PC-9 (cell line): ENCODE results near the gene MYBPHL. TPM values are rescaled to one million over a fixed set of nuclear protein-coding genes. Genes with fewer than 3 reads are reported as not detected.

ENCODE experiments used
- BruUV-seq: library from RNA; stranded (reverse); fragments of 400-500 nt; replicated peaks from 2 replicates; lab custom pipeline; 2021; lab: Mats Ljungman, UMichigan
- CTCF ChIA-PET: fragments of 300-600 bp; sonication (Branson Sonifier 250); formaldehyde crosslinking; loops from one replicate; lab custom pipeline; 2022; ENCODE audit warnings: antibody characterized with exemption; lab: Charles Lee
- POLR2A ChIA-PET: fragments of 300-600 bp; sonication (Branson Sonifier 250); formaldehyde crosslinking; loops from one replicate; lab custom pipeline; 2022; ENCODE audit warnings: antibody characterized with exemption; ENCODE audit not compliant: unreplicated experiment; lab: Charles Lee
- DNase-seq, 2 experiments: peaks; one replicate each; pipeline versions ENCODE4 v3.0.0 to v3.0.0-alpha.2; 2015 to 2022; ENCODE audit warnings: mixed read lengths in 1 of 2
- H2AFZ ChIP-seq: fragments of 200-600 bp; sonication (generic); 2 replicates; pipeline ENCODE4 v1.8.1; 2017; ENCODE audit warnings: antibody characterized with exemption
- H3F3A ChIP-seq: fragments of 200-600 bp; sonication (generic); 2 replicates; pipeline ENCODE4 v1.8.1; 2017; ENCODE audit warnings: antibody characterized with exemption, mild to moderate bottlenecking, low read depth; ENCODE audit not compliant: insufficient read depth
- H3K27ac ChIP-seq: fragments of 200-600 bp; sonication (generic); 2 replicates; pipeline ENCODE4 v1.6.1; 2016; ENCODE audit warnings: mixed run types
- H3K27me3 ChIP-seq: fragments of 200-600 bp; sonication (generic); 2 replicates; pipeline ENCODE4 v1.6.1; 2016; ENCODE audit warnings: low read depth, mixed run types; ENCODE audit not compliant: insufficient read depth
- H3K36me3 ChIP-seq: fragments of 200-600 bp; sonication (generic); 2 replicates; pipeline ENCODE4 v1.6.1; 2016; ENCODE audit warnings: low read depth, mixed run types
- H3K4me1 ChIP-seq: fragments of 200-600 bp; sonication (generic); replicated peaks from 2 replicates; pipeline ENCODE4 v1.6.1; 2016; ENCODE audit warnings: mixed run types; ENCODE audit not compliant: insufficient read depth
- H3K4me2 ChIP-seq: fragments of 200-600 bp; sonication (generic); 2 replicates; pipeline ENCODE4 v1.6.1; 2017; ENCODE audit warnings: mixed run types
- H3K4me3 ChIP-seq: fragments of 200-600 bp; sonication (generic); 2 replicates; pipeline ENCODE4 v1.6.1; 2016; ENCODE audit warnings: mixed run types
- H3K79me2 ChIP-seq: fragments of 200-600 bp; sonication (generic); 2 replicates; pipeline ENCODE4 v1.6.1; 2017; ENCODE audit warnings: low read depth, mixed run types
- H3K9me2 ChIP-seq: fragments of 200-600 bp; sonication (generic); 2 replicates; pipeline ENCODE4 v1.8.1; 2017; ENCODE audit warnings: mild to moderate bottlenecking; ENCODE audit not compliant: insufficient read depth
- H3K9me3 ChIP-seq: fragments of 200-600 bp; sonication (generic); 2 replicates; pipeline ENCODE4 v1.8.1; 2016; ENCODE audit warnings: low read depth; ENCODE audit not compliant: insufficient read depth
- H4K20me1 ChIP-seq: fragments of 200-600 bp; sonication (generic); 2 replicates; pipeline ENCODE4 v1.8.1; 2017; ENCODE audit not compliant: insufficient read depth
- EZH2 ChIP-seq: fragments of 200-600 bp; sonication (generic); IDR thresholded peaks from 2 replicates; pipeline ENCODE4 v1.8.0; 2017; ENCODE audit warnings: antibody characterized with exemption, low read depth
- intact Hi-C: fragments of 100-400 bp; cut with micrococcal nuclease; formaldehyde crosslinking; loops from one replicate; pipeline ENCODE4 v1.10.0; 2022; ENCODE audit not compliant: unreplicated experiment
- total RNA-seq: library from RNA; stranded (reverse); gene quantifications from 2 replicates; pipeline ENCODE4 v1.2.3, GENCODE V29; 2021
- TF ChIP-seq, protein P1 (sequence below): fragments of 200-600 bp; sonication (generic); conservative IDR thresholded peaks from 2 replicates; pipeline ENCODE4 v1.6.1; 2017; ENCODE audit warnings: mixed run types, antibody characterized with exemption, mild to moderate bottlenecking, moderate library complexity

MYBPHL gene
- total RNA-seq, 1 experiment from 2014 or later = not detected

GRCh38 chr1:109263597-109264378 is 43.0 kb downstream of the MYBPHL start:
- Histone ChIP-seq H3K9me2 (no peaks in the 10 kb centered on the region), H3K4me2 (no peak overlapping the region), H3K27me3 (no peaks in the 10 kb centered on the region), H3K4me1 (peaks cover 10% of the 10 kb centered on the region), H4K20me1 (no peaks in the 10 kb centered on the region), H3K4me3 (no peak overlapping the region), H3K27ac (no peak overlapping the region), H2AFZ (no peak overlapping the region), H3F3A (peaks cover 11% of the 10 kb centered on the region; the same call in 1 of the 2 replicates), H3K79me2 (no peaks in the 10 kb centered on the region), H3K36me3 (no peaks in the 10 kb centered on the region), H3K9me3 (no peaks in the 10 kb centered on the region)
- DNase-seq = peak; percentile 96 to 97
- intact Hi-C loops = loop anchor here (1.0 to 10.0 kb wide), 9 partner anchors 11 to 309 kb away; partner anchors contain the start of gene WDR47
- TF ChIP-seq EZH2 = no peak
- TF ChIP-seq, protein P1, sequence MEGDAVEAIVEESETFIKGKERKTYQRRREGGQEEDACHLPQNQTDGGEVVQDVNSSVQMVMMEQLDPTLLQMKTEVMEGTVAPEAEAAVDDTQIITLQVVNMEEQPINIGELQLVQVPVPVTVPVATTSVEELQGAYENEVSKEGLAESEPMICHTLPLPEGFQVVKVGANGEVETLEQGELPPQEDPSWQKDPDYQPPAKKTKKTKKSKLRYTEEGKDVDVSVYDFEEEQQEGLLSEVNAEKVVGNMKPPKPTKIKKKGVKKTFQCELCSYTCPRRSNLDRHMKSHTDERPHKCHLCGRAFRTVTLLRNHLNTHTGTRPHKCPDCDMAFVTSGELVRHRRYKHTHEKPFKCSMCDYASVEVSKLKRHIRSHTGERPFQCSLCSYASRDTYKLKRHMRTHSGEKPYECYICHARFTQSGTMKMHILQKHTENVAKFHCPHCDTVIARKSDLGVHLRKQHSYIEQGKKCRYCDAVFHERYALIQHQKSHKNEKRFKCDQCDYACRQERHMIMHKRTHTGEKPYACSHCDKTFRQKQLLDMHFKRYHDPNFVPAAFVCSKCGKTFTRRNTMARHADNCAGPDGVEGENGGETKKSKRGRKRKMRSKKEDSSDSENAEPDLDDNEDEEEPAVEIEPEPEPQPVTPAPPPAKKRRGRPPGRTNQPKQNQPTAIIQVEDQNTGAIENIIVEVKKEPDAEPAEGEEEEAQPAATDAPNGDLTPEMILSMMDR = peak; percentile 100
- ChIA-PET POLR2A (no interaction called here), CTCF (interaction anchor here (0.6 to 1.1 kb wide), 4 partner anchors 12 to 269 kb away, joined by 3 to 5 read pairs (median 4); a partner anchor contains a TSS)
- BruUV-seq = no TSS peak

DNA sequence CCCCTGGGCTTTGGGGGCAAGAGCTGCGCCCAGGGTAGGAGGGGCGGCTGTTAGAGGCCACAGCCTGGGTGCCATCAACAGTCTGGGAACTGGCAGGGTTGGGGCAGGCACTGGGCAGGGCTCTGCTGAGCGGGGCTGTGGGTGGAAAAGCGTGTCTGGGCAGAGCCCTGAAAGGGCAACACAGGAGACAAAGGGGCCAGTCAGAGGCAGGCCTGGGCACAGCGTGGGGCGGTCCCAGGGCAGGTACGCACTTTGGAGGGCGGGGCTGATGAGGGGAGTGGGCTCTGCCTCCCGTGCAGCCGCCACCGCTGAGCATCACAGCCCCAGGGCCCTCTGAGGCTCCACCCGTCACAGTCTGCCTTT is 43.6 kb downstream of the MYBPHL start:
- DNase-seq = no peak
- no TSS peak for BruUV-seq
- H3K27me3 ChIP-seq = no peaks in the 10 kb centered on the region
- no peaks in the 10 kb centered on the region for H4K20me1 ChIP-seq
- H3K9me3 ChIP-seq = no peaks in the 10 kb centered on the region
- CTCF ChIA-PET = interaction anchor here (1.0 to 1.1 kb wide), 3 partner anchors 16 to 269 kb away, joined by 3 to 5 read pairs (median 4); a partner anchor contains a TSS
- H2AFZ ChIP-seq = no peak overlapping the region
- H3K36me3 ChIP-seq = no peaks in the 10 kb centered on the region
- POLR2A ChIA-PET = no interaction called here
- H3K79me2 ChIP-seq = no peaks in the 10 kb centered on the region
- H3K27ac ChIP-seq = no peak overlapping the region
- H3F3A ChIP-seq = peaks cover 11% of the 10 kb centered on the region; the same call in 1 of the 2 replicates
- H3K4me3 ChIP-seq = no peak overlapping the region
- H3K9me2 ChIP-seq = no peaks in the 10 kb centered on the region
- peaks cover 10% of the 10 kb centered on the region for H3K4me1 ChIP-seq
- TF ChIP-seq, protein P1 = no peak
- no peak for TF ChIP-seq EZH2
- intact Hi-C loops = loop anchor here (1.0 to 10.0 kb wide), 9 partner anchors 11 to 308 kb away; partner anchors contain the start of gene WDR47
- no peak overlapping the region for H3K4me2 ChIP-seq

DNA sequence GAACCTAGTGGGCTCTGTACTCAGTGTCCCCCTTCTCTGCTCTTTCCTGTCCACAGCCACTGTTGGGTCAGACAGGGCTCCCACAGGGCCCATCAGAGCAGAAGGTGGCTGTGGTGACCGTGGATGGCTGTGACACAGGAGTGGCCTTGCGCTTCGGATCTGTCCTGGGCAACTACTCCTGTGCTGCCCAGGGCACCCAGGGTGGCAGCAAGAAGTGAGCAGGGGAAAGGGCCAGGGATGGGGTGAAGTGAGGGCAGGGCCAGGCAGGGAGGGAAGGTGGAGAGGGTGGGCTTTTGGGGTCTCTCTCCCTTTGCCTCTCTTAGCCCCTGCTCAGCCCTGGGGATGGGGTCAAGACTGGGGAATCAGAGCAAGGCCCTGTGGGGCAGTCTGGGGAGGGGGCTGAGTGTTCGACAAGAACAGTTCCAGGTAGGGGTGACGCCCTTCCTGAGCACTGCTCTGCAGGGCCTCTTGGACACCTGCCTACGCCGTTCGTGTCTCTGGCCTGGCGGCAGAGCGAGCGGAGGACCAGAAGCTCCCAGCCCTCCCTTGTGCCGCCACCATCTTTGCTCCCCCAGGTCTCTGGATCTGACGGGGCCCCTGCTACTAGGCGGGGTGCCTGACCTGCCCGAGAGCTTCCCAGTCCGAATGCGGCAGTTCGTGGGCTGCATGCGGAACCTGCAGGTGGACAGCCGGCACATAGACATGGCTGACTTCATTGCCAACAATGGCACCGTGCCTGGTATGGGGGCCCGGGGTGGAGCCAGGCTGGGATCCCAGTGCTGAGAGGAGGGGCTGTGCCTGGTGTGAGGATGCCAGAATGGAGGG is 44.4 kb downstream of the MYBPHL start:
- peaks cover 14% of the 10 kb centered on the region; the same call in 1 of the 2 replicates for H3F3A ChIP-seq
- H3K4me2 ChIP-seq = no peak overlapping the region
- intact Hi-C loops = loop anchor here (1.0 to 10.0 kb wide), 9 partner anchors 12 to 308 kb away; partner anchors contain the start of gene WDR47
- CTCF ChIA-PET = interaction anchor here (1.1 kb wide), 1 partner anchor 16 kb away, joined by 3 read pairs; no protein-coding TSS in a partner anchor
- TF ChIP-seq, protein P1 = no peak
- no peak for TF ChIP-seq EZH2
- no peak overlapping the region for H2AFZ ChIP-seq
- H3K9me2 ChIP-seq = no peaks in the 10 kb centered on the region
- POLR2A ChIA-PET = no interaction called here
- H3K9me3 ChIP-seq = no peaks in the 10 kb centered on the region
- no peaks in the 10 kb centered on the region for H3K36me3 ChIP-seq
- H3K79me2 ChIP-seq = no peaks in the 10 kb centered on the region
- H3K4me3 ChIP-seq = no peak overlapping the region
- H3K27me3 ChIP-seq = no peaks in the 10 kb centered on the region
- no peak overlapping the region for H3K27ac ChIP-seq
- DNase-seq = no peak
- BruUV-seq = no TSS peak
- no peaks in the 10 kb centered on the region for H4K20me1 ChIP-seq
- peaks cover 14% of the 10 kb centered on the region for H3K4me1 ChIP-seq
